ENCODE measurements around the gene KAT8. TPM values are rescaled to one million over a fixed set of nuclear protein-coding genes. Genes with fewer than 3 reads are reported as not detected.

KAT8 gene
- total and polyA plus RNA-seq, 9 of the 15 experiments (the other 6 are each of a cell fraction or from before 2014, with no cell fraction given) = 10.0 to 98.5 (median 76.4) TPM

DNA sequence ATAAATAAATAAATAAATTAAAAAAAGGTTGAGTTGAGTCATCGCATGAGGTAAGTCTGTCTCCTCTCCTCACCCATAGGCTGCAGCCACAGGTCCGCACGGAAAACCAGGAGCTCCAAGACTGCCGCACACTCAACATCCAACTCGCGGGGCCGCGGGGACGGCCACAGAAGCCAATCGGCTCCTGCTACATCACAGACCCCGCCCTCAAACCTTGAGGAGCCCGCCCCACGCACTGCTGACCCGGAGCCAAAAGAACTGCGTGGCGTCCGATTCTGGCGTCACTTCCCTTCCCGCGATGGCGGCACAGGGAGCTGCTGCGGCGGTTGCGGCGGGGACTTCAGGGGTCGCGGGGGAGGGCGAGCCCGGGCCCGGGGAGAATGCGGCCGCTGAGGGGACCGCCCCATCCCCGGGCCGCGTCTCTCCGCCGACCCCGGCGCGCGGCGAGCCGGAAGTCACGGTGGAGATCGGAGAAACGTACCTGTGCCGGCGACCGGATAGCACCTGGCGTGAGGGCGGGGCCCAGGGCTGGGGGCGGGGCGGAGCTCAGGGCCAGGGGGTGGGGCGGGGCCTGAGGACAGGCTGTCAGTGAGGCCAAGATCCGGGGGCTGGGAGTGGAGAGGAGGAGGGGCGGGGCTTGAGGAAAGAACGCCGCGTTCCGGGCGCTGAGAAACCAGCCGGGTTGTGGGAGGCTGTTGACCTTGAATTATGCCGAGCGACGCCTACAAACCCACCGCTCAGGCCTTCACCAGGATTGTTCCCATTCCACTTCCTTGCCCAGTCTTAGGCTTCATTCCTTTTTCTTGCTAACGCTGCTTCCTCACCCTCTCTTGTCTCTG lies at the start of gene KAT8 (continued):
- TF ChIP-seq, protein P1, sequence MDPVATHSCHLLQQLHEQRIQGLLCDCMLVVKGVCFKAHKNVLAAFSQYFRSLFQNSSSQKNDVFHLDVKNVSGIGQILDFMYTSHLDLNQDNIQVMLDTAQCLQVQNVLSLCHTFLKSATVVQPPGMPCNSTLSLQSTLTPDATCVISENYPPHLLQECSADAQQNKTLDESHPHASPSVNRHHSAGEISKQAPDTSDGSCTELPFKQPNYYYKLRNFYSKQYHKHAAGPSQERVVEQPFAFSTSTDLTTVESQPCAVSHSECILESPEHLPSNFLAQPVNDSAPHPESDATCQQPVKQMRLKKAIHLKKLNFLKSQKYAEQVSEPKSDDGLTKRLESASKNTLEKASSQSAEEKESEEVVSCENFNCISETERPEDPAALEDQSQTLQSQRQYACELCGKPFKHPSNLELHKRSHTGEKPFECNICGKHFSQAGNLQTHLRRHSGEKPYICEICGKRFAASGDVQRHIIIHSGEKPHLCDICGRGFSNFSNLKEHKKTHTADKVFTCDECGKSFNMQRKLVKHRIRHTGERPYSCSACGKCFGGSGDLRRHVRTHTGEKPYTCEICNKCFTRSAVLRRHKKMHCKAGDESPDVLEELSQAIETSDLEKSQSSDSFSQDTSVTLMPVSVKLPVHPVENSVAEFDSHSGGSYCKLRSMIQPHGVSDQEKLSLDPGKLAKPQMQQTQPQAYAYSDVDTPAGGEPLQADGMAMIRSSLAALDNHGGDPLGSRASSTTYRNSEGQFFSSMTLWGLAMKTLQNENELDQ (CRISPR knock-in tag; IDR thresholded peaks at IDR 0.05; ENCODE audit: borderline replicate concordance) = no peak
- TF ChIP-seq, protein P2, sequence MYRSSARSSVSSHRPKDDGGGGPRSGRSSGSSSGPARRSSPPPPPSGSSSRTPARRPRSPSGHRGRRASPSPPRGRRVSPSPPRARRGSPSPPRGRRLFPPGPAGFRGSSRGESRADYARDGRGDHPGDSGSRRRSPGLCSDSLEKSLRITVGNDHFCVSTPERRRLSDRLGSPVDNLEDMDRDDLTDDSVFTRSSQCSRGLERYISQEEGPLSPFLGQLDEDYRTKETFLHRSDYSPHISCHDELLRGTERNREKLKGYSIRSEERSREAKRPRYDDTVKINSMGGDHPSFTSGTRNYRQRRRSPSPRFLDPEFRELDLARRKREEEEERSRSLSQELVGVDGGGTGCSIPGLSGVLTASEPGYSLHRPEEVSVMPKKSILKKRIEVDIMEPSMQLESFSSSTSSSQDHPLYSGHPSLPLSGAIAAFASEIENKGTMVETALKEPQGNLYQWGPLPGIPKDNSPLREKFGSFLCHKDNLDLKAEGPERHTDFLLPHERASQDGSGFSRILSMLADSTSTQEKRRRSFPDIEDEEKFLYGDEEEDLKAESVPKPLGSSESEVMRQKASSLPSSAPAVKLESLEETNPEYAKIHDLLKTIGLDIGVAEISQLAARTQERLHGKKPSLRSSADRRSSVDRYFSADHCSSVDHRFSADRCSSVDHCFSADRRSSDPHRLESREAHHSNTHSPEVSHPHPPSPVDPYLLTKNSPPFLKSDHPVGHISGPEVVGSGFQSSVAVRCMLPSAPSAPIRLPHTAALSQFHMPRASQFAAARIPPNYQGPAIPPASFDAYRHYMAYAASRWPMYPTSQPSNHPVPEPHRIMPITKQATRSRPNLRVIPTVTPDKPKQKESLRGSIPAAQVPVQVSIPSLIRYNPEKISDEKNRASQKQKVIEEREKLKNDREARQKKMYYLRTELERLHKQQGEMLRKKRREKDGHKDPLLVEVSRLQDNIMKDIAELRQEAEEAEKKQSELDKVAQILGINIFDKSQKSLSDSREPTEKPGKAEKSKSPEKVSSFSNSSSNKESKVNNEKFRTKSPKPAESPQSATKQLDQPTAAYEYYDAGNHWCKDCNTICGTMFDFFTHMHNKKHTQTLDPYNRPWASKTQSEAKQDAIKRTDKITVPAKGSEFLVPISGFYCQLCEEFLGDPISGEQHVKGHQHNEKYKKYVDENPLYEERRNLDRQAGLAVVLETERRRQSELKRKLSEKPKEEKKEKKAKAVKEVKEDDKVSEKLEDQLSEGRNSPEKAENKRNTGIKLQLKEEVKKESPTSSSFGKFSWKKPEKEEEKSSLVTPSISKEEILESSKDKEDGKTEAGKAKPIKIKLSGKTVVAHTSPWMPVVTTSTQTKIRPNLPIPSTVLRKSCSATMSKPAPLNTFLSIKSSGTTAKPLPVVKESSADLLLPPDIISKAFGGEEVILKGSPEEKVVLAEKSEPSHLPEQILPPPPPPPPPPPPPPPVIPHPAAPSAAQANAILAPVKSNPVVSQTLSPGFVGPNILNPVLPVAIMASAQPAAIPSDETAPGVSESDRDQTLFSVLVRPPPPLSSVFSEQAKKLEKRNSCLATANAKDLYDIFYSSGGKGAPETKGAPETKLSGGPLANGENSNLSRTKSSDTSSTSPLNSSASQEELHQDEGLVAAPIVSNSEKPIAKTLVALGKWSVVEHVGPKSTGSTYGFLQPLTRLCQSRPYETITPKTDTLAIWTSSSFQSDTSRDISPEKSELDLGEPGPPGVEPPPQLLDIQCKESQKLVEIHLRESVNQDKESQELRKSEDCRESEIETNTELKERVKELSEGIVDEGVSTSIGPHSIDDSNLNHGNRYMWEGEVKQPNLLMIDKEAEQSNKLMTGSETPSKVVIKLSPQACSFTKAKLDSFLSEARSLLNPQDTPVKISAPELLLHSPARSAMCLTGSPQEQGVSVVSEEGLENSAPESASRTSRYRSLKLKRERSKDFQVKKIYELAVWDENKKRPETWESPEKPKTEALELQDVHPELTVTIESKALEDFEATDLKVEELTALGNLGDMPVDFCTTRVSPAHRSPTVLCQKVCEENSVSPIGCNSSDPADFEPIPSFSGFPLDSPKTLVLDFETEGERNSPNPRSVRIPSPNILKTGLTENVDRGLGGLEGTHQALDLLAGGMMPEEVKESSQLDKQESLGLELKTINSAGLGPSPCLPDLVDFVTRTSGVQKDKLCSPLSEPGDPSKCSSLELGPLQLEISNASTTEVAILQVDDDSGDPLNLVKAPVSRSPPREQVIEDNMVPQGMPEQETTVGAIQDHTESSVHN (IDR thresholded peaks at IDR 0.05; ENCODE audit: borderline replicate concordance in 1 of 2, low read depth in 1 of 2) = no peak
- TF ChIP-seq CBX2 (IDR thresholded peaks at IDR 0.05; ENCODE audit: insufficient read depth, low read length, poor library complexity, severe bottlenecking) (no peak), ZNF274 (IDR thresholded peaks at IDR 0.05; ENCODE audit: borderline replicate concordance, low read depth, low read length) (no peak), GABPB2 (CRISPR knock-in tag; conservative IDR thresholded peaks at IDR 0.05) (no peak), LEF1 (IDR thresholded peaks at IDR 0.05) (no peak), ZC3H4 (CRISPR knock-in tag; IDR thresholded peaks at IDR 0.05; ENCODE audit: borderline replicate concordance) (no peak)
- TF ChIP-seq, protein P3, sequence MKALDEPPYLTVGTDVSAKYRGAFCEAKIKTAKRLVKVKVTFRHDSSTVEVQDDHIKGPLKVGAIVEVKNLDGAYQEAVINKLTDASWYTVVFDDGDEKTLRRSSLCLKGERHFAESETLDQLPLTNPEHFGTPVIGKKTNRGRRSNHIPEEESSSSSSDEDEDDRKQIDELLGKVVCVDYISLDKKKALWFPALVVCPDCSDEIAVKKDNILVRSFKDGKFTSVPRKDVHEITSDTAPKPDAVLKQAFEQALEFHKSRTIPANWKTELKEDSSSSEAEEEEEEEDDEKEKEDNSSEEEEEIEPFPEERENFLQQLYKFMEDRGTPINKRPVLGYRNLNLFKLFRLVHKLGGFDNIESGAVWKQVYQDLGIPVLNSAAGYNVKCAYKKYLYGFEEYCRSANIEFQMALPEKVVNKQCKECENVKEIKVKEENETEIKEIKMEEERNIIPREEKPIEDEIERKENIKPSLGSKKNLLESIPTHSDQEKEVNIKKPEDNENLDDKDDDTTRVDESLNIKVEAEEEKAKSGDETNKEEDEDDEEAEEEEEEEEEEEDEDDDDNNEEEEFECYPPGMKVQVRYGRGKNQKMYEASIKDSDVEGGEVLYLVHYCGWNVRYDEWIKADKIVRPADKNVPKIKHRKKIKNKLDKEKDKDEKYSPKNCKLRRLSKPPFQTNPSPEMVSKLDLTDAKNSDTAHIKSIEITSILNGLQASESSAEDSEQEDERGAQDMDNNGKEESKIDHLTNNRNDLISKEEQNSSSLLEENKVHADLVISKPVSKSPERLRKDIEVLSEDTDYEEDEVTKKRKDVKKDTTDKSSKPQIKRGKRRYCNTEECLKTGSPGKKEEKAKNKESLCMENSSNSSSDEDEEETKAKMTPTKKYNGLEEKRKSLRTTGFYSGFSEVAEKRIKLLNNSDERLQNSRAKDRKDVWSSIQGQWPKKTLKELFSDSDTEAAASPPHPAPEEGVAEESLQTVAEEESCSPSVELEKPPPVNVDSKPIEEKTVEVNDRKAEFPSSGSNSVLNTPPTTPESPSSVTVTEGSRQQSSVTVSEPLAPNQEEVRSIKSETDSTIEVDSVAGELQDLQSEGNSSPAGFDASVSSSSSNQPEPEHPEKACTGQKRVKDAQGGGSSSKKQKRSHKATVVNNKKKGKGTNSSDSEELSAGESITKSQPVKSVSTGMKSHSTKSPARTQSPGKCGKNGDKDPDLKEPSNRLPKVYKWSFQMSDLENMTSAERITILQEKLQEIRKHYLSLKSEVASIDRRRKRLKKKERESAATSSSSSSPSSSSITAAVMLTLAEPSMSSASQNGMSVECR (CRISPR knock-in tag; IDR thresholded peaks at IDR 0.05) = no peak
